GM19023 (cell line): ENCODE measurements around the gene ZNF282.
A peak's percentile ranks its signal among the peaks of the same experiment; 100 is the strongest.
"Not testable (repeated sequence)": the region's sequence is repeated elsewhere in the genome, so short reads cannot be mapped to it uniquely, and the experiment has no call there.

Source experiments
- ATAC-seq: cut with Tn5 transposase; IDR thresholded peaks from one replicate; pipeline ENCODE4 v1.9.1; 2021; ENCODE audit warnings: mild to moderate bottlenecking, moderate library complexity; ENCODE audit not compliant: unreplicated experiment

Gene ZNF282

GRCh38 chr7:149223176-149223575, 27.8 kb downstream of the ZNF282 start:
- no peak for ATAC-seq

GRCh38 chr7:149223761-149224160, 28.4 kb downstream of the ZNF282 start:
- ATAC-seq: no peak

- ATAC-seq: no peak
Measured at GRCh38 chr7:149224352-149224751, 29.0 kb downstream of the ZNF282 start.

GRCh38 chr7:149225106-149225505, 29.8 kb downstream of the ZNF282 start:
- no peak for ATAC-seq

GRCh38 chr7:149225656-149226055, 30.3 kb downstream of the ZNF282 start:
- ATAC-seq: no peak

- ATAC-seq: not testable (repeated sequence)
Measured at GRCh38 chr7:149226366-149226765, 31.0 kb downstream of the ZNF282 start.

GRCh38 chr7:149226840-149227494, 31.6 kb downstream of the ZNF282 start:
- ATAC-seq: no peak

GRCh38 chr7:149228831-149229471, 33.6 kb downstream of the ZNF282 start:
- ATAC-seq: no peak

GRCh38 chr7:149229526-149229925, 34.2 kb downstream of the ZNF282 start:
- no peak for ATAC-seq

GRCh38 chr7:149232362-149232761, 37.0 kb downstream of the ZNF282 start:
- no peak for ATAC-seq

- not testable (repeated sequence) for ATAC-seq
Measured at GRCh38 chr7:149233655-149234204, 38.4 kb downstream of the ZNF282 start.

GRCh38 chr7:149237502-149237901, 42.2 kb downstream of the ZNF282 start:
- ATAC-seq: no peak

- no peak for ATAC-seq
Measured at GRCh38 chr7:149238051-149238450, 42.7 kb downstream of the ZNF282 start.

- peak; percentile 100 for ATAC-seq
Measured at GRCh38 chr7:149239345-149240143, 44.2 kb downstream of the ZNF282 start, which contains the start of gene ZNF212. ZNF212 (plus strand) TSS chr7:149239651; CDS start chr7:149239779, 128 bp downstream.

- ATAC-seq: no peak
Measured at GRCh38 chr7:149240637-149241036, 45.3 kb downstream of the ZNF282 start.

GRCh38 chr7:149241696-149242095, 46.4 kb downstream of the ZNF282 start:
- no peak for ATAC-seq

- ATAC-seq: no peak
Measured at GRCh38 chr7:149245244-149245643, 49.9 kb downstream of the ZNF282 start.

GRCh38 chr7:149245744-149246143, 50.4 kb downstream of the ZNF282 start:
- ATAC-seq: no peak

GRCh38 chr7:149248777-149249176, 53.4 kb downstream of the ZNF282 start:
- ATAC-seq: no peak

- not testable (repeated sequence) for ATAC-seq
Measured at GRCh38 chr7:149250151-149250550, 54.8 kb downstream of the ZNF282 start.

- ATAC-seq: not testable (repeated sequence)
Measured at GRCh38 chr7:149251518-149251917, 56.2 kb downstream of the ZNF282 start.
